Measurements from ENCODE around the gene ARSA. TPM values are rescaled to one million over a fixed set of nuclear protein-coding genes. Genes with fewer than 3 reads are reported as not detected.

Gene ARSA
- total and polyA plus RNA-seq, 2 of the 13 experiments (the other 11 are each of a cell fraction or from before 2014, with no cell fraction given) = 9.0 to 11.5 TPM

DNA sequence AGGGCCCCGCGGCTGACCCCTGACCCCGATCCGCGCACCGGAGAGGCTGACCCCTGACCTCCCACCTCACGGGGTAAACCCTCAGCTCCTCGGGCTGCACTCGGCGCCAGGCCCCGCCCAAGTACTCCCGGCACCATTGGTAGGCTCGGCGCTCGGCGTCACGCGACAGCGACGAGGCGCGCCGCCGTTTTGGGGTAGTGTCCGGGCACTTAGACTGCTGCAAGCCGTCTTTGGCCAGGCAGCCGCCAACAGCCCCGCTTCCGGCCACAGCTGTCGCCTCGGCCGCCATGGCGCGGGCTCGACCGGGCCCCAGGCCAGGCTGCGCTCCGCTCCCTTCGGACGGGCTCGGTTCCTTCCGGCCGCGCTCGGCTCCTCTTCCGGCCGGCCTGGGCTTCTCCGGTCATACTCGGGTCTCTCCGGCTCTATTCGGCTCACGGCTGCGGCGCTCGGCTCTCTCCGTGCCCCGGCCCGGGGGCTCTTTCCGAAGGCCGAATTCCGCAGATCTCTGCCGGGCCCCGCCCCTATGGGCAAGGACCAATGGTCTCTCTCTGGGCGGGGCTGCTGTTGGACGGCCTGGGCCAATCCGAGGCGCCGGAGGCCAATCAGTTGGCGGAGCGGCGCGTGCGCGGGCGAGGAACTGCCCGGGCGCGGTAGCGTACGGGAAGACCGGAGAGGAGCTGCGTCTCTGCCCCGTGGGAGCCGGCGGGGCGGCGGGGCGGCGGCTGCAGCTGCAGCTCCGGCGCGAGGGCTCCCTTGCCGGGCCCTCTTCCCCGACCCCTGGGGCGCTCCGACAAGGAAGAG is 45.3 kb downstream of the ARSA start, which contains the start of gene CHKB (continued):
- TF ChIP-seq, protein P1, sequence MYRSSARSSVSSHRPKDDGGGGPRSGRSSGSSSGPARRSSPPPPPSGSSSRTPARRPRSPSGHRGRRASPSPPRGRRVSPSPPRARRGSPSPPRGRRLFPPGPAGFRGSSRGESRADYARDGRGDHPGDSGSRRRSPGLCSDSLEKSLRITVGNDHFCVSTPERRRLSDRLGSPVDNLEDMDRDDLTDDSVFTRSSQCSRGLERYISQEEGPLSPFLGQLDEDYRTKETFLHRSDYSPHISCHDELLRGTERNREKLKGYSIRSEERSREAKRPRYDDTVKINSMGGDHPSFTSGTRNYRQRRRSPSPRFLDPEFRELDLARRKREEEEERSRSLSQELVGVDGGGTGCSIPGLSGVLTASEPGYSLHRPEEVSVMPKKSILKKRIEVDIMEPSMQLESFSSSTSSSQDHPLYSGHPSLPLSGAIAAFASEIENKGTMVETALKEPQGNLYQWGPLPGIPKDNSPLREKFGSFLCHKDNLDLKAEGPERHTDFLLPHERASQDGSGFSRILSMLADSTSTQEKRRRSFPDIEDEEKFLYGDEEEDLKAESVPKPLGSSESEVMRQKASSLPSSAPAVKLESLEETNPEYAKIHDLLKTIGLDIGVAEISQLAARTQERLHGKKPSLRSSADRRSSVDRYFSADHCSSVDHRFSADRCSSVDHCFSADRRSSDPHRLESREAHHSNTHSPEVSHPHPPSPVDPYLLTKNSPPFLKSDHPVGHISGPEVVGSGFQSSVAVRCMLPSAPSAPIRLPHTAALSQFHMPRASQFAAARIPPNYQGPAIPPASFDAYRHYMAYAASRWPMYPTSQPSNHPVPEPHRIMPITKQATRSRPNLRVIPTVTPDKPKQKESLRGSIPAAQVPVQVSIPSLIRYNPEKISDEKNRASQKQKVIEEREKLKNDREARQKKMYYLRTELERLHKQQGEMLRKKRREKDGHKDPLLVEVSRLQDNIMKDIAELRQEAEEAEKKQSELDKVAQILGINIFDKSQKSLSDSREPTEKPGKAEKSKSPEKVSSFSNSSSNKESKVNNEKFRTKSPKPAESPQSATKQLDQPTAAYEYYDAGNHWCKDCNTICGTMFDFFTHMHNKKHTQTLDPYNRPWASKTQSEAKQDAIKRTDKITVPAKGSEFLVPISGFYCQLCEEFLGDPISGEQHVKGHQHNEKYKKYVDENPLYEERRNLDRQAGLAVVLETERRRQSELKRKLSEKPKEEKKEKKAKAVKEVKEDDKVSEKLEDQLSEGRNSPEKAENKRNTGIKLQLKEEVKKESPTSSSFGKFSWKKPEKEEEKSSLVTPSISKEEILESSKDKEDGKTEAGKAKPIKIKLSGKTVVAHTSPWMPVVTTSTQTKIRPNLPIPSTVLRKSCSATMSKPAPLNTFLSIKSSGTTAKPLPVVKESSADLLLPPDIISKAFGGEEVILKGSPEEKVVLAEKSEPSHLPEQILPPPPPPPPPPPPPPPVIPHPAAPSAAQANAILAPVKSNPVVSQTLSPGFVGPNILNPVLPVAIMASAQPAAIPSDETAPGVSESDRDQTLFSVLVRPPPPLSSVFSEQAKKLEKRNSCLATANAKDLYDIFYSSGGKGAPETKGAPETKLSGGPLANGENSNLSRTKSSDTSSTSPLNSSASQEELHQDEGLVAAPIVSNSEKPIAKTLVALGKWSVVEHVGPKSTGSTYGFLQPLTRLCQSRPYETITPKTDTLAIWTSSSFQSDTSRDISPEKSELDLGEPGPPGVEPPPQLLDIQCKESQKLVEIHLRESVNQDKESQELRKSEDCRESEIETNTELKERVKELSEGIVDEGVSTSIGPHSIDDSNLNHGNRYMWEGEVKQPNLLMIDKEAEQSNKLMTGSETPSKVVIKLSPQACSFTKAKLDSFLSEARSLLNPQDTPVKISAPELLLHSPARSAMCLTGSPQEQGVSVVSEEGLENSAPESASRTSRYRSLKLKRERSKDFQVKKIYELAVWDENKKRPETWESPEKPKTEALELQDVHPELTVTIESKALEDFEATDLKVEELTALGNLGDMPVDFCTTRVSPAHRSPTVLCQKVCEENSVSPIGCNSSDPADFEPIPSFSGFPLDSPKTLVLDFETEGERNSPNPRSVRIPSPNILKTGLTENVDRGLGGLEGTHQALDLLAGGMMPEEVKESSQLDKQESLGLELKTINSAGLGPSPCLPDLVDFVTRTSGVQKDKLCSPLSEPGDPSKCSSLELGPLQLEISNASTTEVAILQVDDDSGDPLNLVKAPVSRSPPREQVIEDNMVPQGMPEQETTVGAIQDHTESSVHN (CRISPR knock-in tag; IDR thresholded peaks at IDR 0.05) = no peak
- TF ChIP-seq AKNA (CRISPR knock-in tag; IDR thresholded peaks at IDR 0.05; ENCODE audit: borderline replicate concordance) (no peak), RXRA (CRISPR knock-in tag; IDR thresholded peaks at IDR 0.05) (no peak; the same call in 1 of the 2 replicates), GZF1 (CRISPR knock-in tag; IDR thresholded peaks at IDR 0.05) (no peak), NAIF1 (CRISPR knock-in tag; IDR thresholded peaks at IDR 0.05; ENCODE audit: borderline replicate concordance) (no peak), ZNF230 (CRISPR knock-in tag; IDR thresholded peaks at IDR 0.05) (peak; percentile 88; the same call in 1 of the 2 replicates), CENPBD1 (CRISPR knock-in tag; IDR thresholded peaks at IDR 0.05; ENCODE audit: borderline replicate concordance, low read depth) (no peak)
- TF ChIP-seq, protein P2, sequence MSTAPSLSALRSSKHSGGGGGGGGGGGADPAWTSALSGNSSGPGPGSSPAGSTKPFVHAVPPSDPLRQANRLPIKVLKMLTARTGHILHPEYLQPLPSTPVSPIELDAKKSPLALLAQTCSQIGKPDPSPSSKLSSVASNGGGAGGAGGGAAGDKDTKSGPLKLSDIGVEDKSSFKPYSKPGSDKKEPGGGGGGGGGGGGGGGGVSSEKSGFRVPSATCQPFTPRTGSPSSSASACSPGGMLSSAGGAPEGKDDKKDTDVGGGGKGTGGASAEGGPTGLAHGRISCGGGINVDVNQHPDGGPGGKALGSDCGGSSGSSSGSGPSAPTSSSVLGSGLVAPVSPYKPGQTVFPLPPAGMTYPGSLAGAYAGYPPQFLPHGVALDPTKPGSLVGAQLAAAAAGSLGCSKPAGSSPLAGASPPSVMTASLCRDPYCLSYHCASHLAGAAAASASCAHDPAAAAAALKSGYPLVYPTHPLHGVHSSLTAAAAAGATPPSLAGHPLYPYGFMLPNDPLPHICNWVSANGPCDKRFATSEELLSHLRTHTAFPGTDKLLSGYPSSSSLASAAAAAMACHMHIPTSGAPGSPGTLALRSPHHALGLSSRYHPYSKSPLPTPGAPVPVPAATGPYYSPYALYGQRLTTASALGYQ (CRISPR knock-in tag; IDR thresholded peaks at IDR 0.05) = 0 out of 2 replicates have a peak, but pooled peaks have one; percentile 51
- TF ChIP-seq, protein P3, sequence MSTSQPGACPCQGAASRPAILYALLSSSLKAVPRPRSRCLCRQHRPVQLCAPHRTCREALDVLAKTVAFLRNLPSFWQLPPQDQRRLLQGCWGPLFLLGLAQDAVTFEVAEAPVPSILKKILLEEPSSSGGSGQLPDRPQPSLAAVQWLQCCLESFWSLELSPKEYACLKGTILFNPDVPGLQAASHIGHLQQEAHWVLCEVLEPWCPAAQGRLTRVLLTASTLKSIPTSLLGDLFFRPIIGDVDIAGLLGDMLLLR (CRISPR knock-in tag; IDR thresholded peaks at IDR 0.05) = no peak

All from HepG2 (cell line).